VCaP (cell line): ENCODE measurements around the gene DOCK3.

Experiments
- H3K27ac ChIP-seq: fragments of 450-650 bp; 2 replicates; pipeline ENCODE4 v1.5.1; 2017
- TF ChIP-seq, protein P1 (sequence below): fragments of 450-650 bp; conservative IDR thresholded peaks from 2 replicates; pipeline ENCODE4 v1.5.1; 2017; ENCODE audit warnings: mild to moderate bottlenecking, moderate library complexity

The DOCK3 gene

DNA sequence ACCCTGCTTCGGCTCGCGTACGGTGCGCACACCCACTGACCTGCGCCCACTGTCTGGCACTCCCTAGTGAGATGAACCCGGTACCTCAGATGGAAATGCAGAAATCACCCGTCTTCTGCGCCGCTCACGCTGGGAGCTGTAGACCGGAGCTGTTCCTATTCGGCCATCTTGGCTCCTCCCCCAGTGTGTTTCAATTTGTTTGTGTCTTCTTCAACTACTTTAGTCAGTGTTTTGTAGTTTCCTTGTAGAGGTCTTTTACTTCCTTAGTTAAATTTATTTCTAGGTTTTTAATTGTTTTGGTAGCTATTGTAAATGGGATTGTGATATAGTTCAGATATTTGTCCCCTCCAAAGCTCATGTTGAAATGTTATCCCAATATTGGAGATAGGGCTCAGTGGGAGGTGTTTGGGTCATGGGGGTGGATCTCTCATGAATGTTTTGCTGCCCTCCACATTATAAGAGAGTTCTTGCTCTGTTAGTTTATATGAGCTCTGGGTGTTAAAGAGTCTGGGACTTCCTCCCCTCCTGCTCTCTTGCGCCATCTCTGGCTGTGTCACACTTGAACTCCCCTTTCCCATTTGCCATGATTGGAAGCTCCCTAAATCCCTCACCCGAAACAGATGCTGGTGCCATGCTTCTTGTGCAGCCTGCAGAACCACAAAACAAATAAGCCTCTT, 304.4 kb downstream of the DOCK3 start:
- H3K27ac ChIP-seq, result 0 out of 2 replicates have a peak overlapping the region, but pooled peaks have one; percentile 28
- TF ChIP-seq, protein P1, sequence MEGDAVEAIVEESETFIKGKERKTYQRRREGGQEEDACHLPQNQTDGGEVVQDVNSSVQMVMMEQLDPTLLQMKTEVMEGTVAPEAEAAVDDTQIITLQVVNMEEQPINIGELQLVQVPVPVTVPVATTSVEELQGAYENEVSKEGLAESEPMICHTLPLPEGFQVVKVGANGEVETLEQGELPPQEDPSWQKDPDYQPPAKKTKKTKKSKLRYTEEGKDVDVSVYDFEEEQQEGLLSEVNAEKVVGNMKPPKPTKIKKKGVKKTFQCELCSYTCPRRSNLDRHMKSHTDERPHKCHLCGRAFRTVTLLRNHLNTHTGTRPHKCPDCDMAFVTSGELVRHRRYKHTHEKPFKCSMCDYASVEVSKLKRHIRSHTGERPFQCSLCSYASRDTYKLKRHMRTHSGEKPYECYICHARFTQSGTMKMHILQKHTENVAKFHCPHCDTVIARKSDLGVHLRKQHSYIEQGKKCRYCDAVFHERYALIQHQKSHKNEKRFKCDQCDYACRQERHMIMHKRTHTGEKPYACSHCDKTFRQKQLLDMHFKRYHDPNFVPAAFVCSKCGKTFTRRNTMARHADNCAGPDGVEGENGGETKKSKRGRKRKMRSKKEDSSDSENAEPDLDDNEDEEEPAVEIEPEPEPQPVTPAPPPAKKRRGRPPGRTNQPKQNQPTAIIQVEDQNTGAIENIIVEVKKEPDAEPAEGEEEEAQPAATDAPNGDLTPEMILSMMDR, result peak; percentile 32; the same call in 1 of the 2 replicates

DNA sequence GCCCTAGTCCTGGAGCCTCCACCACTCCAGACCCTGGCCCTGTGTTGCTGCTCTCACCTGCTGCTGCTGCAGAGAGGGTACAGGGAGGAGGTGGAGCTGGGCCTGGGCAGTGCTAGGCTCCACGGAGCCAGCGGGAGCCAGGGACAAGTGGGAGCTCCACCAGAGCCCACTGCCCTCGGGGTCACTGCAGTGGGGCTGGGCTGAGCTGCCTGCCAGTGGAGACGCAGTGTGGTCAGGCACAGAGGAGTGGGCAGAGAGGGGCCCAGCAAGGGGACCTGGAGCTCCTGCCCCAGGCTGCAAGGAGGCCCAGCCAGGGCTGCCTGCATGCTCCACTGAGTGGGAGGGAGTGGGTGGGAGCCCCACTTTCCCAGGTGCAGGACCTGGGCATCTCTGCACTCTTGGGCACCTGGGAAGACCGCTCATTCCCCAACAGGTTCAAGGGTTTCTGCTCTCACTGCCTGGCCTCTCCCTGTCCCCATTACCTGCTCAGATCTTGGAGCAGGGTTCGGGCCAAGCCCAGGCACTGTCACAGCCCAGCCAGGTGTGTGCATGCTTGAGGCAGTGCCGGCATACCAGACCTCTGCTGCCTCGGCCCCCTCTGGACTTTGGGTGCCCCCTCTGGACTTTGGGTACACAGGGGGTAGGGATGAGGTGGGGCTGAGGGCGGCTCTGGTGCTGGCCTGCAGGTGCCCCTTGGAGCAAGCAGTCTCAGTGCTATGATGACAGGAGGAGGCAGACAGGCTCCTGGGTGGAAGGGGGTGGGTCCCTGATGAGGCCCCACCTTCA, 308.0 kb downstream of the DOCK3 start:
- TF ChIP-seq, protein P1, result no peak
- no peak overlapping the region for H3K27ac ChIP-seq

- H3K27ac ChIP-seq, result no peak overlapping the region
- TF ChIP-seq, protein P1, result no peak
These were observed 309.2 kb downstream of the DOCK3 start for GRCh38 chr3:50983887-50984286.

GRCh38 chr3:50985893-50986292, 311.2 kb downstream of the DOCK3 start:
- TF ChIP-seq, protein P1, result no peak
- no peak overlapping the region for H3K27ac ChIP-seq

DNA sequence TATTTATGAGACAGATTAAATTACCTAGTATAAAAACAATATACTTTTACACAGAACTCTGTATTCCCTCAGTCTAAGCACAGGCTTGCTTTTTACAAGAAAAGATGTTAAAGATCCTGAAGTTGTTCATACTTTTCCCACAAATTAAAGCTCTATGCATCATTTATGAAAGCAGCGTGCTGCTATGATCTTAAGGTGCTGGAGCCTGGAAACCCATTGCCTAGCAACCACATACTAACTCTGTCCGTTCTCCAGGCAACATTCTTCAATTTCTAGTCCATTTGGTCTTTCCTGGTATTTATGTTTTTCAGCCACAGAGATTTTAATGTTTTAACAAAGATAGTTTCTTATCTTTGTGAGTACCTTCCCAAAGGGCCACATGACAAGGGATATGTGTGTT, 312.0 kb downstream of the DOCK3 start:
- no peak overlapping the region for H3K27ac ChIP-seq
- TF ChIP-seq, protein P1, result no peak

DNA sequence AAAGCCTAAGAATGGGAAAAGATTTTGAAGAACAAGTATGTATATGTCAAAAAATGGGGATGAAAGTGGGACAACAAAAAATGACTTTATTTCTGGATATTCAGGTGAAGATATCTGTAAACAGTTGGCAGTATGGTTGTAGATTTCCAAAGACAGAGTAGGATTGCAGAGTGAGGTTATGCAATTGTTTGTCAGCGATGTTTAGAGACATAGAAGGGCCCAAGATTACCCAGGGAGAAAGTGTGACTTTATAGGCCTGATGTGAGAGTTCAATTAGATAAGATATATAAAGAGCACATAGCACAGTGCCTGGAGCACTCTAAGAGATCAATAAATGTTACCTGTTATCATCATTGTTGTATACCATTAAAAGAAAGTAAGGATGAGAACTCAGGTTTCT, 319.8 kb downstream of the DOCK3 start:
- no peak overlapping the region for H3K27ac ChIP-seq
- TF ChIP-seq, protein P1, result no peak

GRCh38 chr3:50995085-50995824, 320.5 kb downstream of the DOCK3 start:
- TF ChIP-seq, protein P1, result no peak
- H3K27ac ChIP-seq, result no peak overlapping the region
